ENCODE measurements around the gene COL18A1.

The COL18A1 gene

DNA sequence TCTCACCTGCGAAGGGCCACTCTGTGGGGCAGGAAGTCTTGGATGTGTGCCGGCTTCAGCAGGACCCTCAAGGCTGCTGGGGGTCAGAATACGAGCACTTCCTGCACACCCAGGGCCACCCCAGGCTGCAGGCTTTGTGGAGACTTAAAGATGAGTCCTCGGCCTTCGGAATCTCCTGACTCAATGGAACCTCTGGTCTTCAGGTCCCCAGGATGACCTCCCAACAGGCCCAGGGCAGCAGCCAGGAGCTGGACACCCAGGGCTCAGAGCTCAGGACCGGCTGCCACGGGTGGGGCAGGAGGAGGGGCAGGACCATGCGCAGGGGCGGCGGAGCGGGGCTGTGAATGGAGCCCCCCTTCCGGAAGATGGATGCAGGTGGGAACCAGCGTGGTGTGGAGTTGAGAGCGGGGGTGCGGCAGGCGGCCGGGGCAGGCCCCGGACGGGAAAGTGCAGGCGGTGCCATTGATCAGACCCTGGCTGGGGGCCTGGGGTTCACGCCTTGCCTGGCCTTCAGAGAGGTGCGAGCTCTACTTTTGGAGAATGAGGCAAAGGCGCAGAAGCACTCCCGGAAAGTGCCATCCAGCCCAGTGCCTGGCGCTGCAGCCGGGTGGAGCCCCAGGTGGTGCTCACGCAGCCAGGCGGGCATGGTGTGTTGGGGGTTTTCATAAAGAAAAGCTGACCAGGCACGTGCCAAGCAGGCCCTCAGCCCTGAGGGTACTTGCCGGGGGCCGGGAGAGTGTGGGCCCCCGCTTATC is 10.4 kb downstream of the COL18A1 start:
- DNase-seq, result no peak

DNA sequence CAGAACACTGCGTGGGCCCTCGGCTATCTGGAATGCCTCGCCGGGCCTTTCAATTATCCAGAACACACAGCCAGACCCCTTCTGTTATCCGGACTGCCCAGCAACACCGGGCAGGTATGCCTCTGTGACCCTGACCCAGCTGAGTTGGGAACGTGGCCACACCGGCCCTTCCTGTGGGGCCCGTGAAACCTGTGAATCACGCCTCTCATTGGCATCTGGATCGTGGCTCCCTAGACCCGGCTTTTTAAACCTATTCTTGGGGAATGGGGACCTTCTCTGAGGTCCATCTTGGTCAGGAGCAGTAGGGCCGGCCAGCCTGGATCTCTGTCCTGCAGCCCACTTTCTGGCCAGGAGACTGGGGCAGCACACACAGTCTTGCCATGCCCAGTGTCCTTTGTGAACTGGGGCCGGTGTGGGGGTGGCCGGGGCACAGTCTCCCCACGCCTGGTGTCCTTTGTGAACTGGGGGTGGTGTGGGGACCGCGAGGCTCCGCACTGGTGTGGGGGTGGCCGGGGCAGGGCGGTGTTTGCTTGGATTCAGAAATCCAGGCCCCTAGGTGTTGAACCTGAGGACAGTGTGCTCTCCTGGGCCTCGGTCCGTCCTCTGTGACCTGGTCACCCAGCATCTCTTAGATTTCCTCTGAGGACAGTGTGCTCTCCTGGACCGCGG is 11.1 kb downstream of the COL18A1 start:
- DNase-seq, result no peak

DNA sequence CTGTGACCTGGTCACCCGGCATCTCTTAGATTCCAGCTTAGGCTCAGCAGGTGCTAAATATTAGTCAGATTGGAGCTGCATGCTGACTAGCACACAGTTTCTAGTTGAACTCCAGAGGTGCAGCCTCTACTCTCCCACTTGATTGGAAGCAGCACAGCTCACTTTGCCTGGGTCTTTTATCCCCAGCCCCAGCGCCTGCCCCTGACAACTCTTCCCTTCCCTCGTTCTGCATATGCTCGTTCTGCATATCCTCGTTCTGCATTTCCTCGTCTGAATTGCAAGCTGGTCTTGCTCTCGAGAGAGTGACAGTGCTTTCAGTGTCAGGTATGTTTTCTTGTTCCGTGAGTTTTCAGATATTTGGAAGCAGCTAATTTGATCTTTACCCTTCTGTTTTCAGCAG is 11.7 kb downstream of the COL18A1 start:
- DNase-seq, result no peak

DNA sequence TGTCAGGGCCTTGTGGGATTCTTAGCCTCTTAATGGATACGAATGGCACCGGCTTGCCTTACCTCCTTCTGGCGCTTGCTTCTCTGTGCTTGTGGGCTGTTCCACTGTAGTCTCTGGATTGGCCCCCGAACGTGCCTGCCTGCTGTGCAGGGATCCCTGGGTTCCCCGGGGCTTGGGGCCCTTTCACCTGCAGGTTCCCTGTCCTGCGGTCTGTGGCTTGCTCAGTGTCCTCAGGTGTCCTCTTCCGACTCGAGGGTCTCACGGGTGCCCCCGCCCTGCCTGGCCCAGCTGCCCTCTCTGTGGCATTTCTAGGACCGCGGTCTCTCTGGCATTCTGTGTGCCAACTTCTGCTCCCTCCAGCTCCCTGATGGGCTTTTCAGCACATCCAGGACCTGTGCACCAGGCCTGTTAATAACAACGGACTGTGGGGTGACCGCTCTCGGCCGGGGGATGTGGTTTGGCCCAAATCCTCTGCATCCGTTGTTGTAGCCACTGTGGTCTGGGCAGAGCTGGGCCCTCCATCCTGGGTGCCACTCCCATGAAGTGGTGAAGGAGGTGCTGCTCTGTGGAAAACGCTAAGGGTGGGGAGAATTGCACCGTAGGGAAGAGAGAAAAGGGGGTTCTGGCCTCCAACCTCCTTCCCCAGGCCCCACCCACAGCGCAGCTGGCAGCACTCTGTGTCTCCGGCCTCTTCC is 12.4 kb downstream of the COL18A1 start:
- no peak for DNase-seq

DNA sequence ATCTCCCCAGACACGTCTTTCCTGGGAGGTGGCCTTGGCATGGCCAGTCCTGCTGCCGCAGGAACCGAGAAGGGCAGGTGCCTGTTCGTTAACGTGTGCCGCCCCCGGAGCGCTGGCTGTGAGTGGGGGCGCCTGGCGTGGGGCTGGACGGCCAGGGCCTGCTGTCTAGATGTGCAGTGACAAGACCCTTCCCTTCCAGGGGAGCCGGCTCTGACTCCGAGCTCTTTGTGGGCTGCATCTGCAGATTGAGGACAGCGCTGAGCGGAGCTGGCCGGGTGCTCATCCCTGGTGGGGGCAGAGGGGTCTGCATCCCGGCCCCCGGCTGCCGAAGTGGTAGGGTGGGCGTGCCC is 13.0 kb downstream of the COL18A1 start:
- no peak for DNase-seq

DNA sequence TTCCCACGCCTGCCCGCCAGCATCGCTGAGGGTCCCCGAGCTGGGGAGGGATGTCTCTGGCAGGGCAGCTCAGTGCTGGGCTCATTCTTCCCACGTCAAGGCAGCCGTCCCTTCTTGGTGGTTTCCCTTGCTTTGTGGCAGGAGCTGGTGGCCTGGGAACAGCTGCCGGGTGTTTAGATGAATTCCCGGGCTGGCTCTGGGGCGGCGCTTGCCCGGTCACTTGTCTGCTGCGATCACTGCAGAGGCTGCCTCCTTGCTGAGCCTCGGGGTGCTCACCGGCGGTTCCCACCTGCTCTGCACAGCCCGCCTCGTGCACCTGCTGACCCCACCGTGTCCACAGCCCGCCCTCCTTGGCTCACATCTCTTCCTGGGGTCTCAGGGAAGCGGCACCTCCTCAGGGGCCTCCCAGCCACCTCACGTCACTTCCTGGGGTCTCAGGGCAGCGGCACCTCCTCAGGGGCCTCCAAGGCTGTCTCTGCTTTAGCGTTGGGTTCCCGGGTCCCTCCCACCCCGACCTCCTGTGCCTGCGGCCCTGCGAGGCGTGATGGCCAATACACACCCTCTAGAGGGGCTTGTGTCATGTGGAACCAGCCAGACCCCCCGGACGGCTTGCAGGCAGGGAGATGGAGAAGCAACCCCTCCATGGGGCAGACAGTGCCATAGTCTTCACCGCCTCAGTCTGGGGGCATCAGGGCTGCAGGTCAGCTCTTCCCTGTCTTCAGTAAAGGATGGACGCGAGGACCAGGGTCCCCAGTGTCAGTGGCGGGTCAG is 13.5 kb downstream of the COL18A1 start:
- no peak for DNase-seq

DNA sequence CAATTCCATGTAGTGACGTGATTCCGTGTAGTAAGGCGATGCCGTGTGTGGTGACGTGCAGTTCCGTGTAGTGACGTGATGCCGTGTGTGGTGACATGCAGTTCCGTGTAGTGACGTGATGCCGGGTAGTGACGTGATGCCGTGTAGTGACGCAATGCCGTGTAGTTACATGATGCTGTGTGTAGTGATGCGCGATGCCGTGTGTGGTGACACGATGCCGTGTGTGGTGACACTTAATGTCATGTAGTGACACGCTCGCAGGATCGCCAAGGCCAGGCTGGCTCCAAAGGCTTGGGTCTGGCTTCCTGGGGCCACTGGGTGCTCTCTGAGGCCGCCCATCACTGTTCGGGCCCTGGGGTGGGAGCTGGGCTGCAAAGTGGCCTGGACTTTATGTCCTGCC is 14.2 kb downstream of the COL18A1 start:
- DNase-seq, result no peak

DNA sequence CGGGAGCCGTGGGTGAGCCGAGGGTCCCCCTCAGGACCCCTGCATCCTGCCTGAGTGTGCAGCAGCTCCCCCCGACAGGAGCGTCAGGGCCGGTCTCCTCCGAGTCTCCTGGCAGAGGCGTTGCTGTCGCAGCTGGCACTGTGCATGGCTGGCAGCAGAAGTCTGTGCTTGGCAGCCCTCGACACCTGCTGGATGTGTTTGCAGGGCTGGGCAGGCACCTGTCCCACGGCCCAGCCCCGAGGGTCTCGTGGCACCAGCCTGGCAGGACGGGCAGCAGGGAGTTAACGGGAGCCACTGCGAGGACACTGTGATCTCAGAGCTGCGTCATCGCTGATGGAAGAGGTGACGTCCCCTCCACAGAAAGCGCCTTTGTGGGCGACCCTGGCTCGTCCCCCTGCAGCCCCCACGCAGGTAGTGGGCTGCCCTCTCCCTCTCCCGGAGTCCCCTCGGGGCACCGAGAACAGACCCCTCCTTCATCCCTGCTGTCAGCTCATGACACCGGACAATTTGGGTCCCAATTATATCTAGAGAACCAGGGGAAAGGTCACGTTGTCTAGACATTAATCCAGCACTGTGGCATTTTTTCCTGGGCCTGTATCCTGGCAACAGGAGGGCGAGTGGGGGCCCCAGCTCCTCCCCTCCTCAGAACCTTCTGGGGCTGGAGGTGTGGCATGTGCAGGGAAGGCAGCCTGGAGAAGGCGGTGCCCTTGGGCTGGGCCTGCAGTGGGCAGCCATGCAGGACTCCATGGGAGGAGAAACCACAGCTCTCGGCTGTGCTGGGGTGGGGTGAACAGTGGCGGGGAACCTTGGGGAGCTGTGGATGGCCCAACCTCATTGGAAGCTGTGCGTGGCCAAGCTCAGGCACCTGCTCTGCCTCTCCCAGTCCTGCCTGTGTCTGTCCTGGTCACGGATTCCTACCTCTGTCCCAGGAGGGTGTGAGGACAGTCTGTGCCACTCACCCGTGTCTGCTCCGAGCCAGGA is 15.4 kb downstream of the COL18A1 start:
- DNase-seq, result peak; percentile 38

DNA sequence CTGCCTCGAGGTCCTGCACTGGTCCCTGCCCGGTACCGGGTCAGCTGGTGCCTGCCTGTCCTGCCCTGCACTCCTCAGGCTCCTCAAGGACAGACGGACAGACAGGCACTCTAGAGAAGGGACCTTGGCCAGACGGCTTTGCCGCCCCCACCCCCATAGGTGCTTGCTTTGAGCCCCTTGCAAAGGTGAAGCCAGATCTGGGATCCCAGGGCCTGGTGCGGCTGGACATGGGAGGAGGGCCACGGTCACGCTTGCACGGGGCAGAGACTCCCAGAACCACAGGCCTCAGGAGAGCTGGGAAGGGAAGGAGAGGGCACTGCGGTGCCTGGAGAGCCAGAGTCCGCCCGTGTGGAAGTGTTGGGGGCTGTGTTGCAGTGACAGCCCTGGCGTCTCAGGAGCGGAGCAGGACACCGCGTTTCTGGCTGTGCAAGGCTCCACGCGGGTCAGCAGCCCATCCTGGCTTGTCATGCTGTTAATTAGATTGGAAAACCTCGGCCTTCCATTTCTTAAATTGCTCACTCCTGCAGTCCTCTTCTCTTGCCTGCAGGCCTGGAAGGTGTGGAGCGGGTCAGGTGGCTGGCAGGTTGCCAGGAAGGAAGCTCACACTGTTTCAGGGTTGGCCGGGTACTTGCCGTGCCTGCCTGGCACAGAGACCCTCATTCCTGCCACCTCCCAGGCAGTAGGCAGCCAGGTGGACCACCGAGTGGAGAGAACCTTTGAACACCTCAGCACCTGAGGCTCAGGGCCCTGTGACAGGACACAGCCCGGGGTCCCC is 16.3 kb downstream of the COL18A1 start:
- peak; percentile 52 for DNase-seq

DNA sequence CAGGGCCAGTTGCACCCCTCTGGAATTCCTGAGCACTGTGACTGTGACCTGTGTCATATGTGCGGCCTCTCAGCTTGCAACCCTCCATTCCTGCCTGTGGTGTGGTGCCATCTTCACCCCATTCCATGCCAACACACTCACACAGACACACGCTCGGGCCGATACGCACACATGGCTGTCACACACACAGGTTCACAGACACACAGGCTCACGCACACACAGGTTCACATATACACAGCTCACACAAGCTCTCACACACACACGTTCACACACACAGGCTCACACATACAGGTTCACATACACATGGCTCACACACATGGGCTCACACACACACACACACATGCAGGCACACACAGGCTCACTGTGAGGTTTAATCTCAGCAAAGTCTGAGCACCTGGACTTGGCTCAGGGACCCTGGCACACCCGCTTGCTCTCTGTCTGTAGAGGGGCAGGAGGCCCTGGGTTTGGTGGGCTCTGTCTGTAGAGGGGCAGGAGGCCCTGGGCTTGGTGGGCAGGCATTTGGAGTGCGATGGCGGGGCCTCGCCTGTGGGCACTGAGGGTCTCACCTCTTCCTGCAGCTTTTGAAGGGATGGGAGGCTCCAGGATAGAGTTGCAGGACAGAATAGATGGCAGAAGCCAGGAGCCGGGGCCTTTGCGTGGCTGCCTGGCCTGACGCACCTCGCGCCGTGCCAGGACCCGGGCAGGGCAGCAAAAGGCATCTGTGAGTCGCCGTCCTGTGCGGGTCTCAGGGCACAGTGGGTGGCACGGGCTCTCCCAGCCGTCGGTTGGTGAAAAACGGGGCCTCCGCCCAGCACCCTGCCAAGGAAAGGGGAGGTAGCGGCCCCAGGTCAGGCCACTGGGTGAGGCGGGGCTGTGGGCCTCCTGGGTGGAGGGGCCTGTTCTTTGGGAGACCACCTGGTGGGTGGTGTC is 17.1 kb downstream of the COL18A1 start:
- DNase-seq, result no peak

DNA sequence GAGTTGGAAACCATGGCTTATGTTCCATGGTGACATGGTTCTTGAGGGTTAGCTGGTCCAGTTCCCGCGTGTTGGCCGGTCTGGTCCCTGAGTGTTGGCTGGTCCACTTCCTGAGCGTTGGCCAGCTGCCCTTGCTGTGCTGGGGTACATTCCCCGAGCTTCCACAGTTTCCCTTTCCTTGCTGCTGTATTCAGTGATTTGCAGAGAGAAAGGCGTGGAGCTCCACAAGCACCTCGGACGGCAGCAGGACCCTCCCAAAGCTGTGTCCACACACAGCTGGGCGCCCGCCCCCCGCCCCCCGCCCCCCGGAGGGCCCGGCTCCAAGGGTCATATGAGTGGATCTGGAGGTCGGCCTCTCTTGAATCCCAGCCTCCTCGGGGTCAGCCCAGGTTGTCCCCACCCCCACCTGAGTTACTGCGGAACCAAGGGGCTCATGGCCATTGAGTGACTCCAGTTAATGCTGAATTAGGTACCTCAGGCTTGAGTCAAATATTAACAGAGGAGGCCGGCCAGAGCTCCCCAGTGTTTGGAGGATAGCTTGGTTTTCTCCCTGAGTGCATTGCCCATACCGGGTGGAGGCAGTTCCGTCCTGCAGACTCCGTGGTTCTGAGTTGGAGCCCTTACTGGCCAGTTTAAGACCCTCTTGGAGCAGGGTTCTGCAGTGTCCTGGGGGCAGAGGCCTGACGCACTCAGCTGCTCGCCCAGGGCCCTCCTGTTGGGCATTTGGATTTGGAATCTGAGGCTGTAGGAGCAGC is 18.4 kb downstream of the COL18A1 start:
- no peak for DNase-seq

DNA sequence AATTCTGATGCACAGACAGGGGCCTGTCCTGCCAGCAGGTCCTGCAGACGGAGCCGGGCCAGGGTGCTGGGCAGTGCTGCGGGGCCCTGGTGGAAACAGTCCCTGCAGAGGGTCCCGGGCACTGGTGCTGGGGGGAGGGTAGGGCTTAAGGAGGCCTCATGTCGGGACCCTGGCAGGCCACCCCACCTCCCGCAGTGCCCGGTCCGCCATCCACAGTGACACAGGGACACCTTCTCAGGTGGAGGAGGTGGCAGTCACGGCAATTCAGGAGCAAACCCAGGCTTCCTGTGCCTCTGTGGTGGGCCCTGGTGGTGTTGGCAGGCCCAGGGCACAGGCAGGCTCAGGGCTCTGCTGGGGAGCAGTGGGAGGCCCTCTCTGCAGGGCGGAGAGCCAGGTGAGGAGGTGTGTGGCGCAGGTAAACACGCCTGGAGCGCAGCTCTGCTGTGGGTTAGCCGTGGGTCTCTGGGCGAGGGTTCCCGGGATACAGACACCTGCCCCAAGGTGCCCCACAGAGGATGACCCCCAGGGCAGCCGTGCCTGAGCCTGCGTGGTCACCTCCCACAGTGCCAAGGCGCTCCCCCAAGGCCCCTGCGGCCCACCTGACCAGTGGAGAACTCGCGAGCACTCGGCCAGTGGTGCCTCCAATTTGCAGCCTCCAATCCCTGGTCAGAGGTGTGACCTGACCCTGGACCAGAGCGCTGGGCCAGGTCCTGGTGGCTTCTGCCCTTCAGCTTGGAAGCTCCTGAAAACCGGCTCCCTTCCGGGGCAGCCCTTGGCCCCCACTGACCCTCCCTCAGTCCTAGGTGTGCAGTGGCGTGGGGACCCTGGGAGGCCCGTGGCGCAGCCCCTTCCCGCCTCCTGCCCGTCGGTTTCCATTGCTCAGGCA is 19.2 kb downstream of the COL18A1 start:
- DNase-seq, result no peak

DNA sequence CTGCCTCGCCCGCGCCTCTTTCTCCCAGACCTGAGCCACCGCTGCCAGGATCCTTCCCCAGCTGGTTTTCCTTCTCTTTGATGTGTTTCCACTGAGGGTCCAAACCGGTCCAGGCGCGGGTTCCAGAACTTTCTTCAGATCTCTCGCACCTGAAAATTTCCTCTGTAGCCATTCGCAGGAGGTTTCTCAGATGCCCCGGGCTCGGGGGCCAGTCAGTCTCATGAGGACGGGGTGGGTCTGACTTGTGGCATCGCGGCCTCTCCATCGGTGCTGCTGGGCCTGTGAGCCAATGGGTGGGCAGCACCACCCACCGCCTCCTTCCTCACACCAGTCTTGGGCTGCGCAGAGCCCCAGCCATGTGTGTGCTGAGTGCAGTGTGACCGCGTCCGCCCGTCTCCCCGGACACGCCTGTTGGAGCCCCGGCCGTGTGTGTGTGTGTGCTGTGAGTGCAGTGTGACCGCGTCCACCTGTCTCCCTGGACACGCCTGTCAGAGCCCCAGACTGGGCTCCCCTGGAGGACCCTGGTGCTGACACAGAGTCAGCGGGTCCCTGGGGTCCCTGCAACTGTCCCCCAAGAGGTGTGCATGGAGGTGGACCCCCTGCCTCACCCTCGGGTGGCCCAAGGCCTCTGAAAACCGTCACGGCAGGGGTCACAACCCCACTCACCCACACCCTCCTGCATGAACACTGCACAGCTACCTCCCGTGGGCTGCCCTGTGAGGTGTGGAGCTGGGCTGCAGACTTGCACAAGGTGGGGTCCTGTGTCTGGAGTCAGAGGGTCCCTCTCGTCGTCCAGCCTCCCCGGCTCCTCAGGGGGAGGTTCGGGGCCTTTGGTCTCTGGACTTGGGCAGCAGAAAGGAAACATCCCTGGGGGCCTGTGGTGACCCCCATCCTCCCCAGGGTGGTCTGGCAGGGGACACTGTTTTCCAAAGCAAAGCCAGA is 20.2 kb downstream of the COL18A1 start:
- DNase-seq, result no peak

DNA sequence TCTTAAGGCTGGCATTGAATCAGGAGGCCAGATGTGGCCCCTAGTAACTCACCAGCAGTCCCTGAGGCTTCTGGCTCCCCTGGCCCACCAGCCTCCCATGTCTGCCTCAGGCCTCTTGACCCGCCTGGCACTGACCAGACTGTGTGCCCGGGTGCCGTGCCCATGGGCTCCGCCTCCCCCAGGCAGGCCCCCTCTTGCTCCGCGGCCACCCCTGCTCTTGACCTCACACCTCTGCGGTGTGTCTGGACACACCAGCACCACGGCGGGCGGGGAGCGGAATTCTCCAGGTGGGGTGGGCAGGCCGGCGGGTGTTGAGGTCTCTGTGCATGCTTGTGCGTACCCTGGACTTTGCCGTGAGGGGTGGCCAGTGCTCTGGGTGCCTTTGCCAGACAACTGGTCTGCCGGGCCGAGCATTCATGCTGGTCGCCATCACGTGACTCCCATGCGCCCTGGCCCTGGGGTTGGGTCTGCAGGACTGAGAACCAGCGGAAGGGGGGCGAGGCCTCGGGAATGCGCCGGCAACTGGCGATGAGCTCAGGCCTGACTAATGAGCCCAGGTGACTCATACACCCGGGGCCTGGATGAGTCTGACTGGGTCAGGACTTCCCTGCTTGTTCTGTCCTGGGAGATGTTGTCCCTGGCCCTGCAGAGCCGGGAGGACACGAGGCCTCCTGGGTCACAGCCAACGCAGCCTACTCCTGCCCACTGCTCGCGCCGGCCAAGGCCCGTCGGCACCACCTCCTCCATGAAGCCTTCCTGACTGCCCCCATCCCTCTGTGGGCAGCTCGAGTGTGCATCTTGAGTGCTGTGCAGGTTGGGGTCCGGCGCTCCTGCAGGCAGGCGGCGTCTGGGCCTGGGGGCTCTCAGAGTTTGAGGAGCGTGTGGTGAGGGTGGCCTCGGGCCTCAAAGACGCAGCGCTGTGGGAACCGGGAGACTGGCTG is 22.6 kb downstream of the COL18A1 start:
- DNase-seq, result no peak

DNA sequence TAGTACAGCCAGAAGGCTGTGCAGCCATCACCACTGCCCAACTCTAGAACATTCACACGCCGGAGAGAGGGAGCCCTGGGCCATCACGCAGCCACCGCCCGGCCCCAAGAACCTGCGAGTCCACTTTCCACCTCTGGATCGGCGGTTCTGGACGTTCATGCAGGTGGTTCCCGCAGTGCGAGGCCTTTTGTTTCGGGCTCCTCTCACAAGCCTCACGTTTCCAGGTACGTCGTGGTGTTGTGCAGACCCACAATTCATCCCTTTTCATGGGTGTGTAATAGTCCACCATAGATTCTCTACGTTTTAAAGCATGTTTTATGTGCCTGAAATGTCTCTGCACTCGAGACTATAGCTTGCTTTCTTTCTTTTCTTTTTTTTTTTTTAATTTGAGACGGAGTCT is 23.6 kb downstream of the COL18A1 start:
- no peak for DNase-seq

Measured in DMS79 (cell line).